Neural cell (in vitro differentiated cells): ENCODE data around the gene KIFC3.

ENCODE experiments used
- EP300 ChIP-seq: fragments of 450-650 bp; conservative IDR thresholded peaks from 2 replicates; pipeline ENCODE4 v1.6.1; 2014; ENCODE audit warnings: antibody characterized with exemption, mild to moderate bottlenecking, moderate library complexity; ENCODE audit not compliant: poor library complexity, severe bottlenecking
- TF ChIP-seq, protein P1 (sequence below): fragments of 450-650 bp; IDR thresholded peaks from 2 replicates; pipeline ENCODE4 v1.5.1; 2014; ENCODE audit warnings: antibody characterized with exemption, mild to moderate bottlenecking, moderate library complexity; ENCODE audit not compliant: poor library complexity, severe bottlenecking

DNA sequence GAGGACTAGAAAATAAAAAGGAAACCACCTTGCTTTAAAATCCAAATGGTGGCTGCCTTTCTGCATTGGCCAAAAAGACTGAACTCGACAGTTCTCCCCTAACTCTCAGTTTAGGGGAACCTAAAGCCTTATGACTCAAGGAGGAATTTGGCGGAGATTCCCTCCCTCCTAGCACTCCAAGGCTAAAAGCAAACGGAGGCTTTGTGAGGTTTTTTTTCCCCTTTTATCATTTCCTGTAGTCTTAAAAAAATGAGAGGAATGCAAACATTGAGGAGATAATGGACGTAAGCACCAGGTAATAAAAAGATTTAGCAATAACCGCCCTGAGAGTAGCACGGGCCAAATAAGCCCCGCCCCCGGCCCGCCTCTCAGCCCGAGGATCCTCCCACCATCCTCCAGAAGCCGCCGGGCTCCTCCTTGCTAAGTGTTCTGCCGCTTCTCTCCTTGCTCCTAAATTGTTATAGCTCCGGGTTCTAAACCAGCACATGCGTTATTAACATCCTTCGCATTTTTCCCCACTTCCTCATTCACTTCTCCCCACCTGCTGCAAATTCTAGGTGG is 5.8 kb upstream of the KIFC3 start:
- no peak for TF ChIP-seq EP300
- TF ChIP-seq, protein P1, sequence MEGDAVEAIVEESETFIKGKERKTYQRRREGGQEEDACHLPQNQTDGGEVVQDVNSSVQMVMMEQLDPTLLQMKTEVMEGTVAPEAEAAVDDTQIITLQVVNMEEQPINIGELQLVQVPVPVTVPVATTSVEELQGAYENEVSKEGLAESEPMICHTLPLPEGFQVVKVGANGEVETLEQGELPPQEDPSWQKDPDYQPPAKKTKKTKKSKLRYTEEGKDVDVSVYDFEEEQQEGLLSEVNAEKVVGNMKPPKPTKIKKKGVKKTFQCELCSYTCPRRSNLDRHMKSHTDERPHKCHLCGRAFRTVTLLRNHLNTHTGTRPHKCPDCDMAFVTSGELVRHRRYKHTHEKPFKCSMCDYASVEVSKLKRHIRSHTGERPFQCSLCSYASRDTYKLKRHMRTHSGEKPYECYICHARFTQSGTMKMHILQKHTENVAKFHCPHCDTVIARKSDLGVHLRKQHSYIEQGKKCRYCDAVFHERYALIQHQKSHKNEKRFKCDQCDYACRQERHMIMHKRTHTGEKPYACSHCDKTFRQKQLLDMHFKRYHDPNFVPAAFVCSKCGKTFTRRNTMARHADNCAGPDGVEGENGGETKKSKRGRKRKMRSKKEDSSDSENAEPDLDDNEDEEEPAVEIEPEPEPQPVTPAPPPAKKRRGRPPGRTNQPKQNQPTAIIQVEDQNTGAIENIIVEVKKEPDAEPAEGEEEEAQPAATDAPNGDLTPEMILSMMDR: no peak
